GM12873 (cell line): ENCODE measurements around the gene ADAM10.

Source experiments
- TF ChIP-seq, protein P1 (sequence below): IDR thresholded peaks from 2 replicates; pipeline ENCODE4 v1.5.1; 2012; ENCODE audit warnings: low read depth, mild to moderate bottlenecking, moderate library complexity, low read length, control low read depth; ENCODE audit not compliant: insufficient read depth; ENCODE audit errors: missing control alignments

The ADAM10 gene

DNA sequence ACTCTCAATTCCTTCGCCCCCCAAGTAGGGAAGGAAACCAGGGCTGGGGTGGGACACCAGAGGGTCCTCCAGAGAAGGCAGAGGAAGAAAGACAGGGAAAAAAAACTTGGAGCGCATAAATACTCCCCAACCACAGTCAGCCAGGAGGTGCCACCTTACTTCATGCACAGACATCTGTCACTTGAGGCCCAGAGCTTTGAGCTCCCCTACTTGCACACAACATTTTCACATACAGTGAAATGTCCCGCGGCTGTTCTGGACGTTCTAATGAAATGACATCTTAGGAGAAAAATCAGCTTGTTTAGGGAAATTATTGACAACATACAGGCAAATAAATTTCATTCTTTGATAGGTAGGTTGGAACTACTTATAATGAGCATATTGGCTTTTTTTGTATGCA lies 204.8 kb downstream of the ADAM10 start:
- TF ChIP-seq, protein P1, sequence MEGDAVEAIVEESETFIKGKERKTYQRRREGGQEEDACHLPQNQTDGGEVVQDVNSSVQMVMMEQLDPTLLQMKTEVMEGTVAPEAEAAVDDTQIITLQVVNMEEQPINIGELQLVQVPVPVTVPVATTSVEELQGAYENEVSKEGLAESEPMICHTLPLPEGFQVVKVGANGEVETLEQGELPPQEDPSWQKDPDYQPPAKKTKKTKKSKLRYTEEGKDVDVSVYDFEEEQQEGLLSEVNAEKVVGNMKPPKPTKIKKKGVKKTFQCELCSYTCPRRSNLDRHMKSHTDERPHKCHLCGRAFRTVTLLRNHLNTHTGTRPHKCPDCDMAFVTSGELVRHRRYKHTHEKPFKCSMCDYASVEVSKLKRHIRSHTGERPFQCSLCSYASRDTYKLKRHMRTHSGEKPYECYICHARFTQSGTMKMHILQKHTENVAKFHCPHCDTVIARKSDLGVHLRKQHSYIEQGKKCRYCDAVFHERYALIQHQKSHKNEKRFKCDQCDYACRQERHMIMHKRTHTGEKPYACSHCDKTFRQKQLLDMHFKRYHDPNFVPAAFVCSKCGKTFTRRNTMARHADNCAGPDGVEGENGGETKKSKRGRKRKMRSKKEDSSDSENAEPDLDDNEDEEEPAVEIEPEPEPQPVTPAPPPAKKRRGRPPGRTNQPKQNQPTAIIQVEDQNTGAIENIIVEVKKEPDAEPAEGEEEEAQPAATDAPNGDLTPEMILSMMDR: no peak

DNA sequence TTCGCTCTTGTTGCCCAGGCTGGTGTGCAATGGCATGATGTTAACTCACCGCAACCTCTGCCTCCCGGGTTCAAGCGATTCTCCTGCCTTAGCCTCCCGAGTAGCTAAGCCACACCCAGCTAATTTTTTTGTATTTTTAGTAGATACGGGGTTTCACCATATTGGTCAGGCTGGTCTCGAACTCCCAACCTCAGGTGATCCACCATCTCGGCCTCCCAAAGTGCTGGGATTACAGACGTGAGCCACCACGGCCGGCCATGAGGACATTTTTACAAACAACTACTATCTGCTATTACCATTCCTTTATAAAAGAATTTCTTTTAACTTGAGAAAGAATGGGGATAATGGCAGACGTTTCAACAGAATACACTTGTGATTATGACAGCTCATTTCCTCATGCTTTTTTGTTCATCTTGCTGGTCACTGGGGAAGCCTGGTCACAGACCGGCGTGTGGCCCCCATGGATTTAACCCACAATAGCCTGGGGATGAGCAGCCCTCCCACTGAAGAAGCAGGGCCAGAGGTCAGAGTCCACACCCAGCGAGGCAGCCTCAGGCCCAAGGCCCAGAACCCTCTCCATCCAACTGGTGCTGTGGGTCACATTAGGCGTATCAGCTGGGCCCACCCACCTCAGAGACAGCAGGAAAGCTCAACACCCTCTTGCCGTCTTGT lies 205.7 kb downstream of the ADAM10 start:
- TF ChIP-seq, protein P1: no peak

DNA sequence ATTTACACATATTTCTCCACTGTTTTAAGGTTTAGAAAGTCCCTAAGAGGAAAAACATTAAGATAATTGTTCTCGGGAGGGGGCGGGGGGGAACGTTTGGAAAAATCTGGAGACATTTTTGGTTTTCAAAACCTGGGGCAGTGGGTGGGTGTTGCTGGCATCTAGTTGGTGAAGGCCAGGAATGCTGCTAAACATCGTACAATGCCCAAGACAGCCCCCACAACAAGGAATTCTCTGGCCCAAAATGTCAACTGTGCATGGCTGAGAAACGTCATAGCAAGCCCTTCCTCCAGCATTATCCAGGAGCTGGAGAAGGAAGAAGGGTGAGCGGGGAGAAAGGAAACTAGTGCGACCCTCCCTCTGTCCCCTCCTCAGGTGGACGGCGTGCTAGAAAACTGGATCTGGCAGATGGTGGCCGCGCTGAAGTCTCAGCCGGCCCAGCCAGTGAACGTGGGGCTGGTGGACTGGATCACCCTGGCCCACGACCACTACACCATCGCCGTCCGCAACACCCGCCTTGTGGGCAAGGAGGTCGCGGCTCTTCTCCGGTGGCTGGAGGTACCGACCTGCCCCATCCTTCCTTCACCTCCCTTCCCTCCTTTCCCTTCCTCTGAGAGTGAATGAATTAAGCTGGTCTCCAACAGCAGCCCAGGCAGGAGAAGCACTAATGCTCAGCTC lies 208.0 kb downstream of the ADAM10 start:
- TF ChIP-seq, protein P1: no peak

DNA sequence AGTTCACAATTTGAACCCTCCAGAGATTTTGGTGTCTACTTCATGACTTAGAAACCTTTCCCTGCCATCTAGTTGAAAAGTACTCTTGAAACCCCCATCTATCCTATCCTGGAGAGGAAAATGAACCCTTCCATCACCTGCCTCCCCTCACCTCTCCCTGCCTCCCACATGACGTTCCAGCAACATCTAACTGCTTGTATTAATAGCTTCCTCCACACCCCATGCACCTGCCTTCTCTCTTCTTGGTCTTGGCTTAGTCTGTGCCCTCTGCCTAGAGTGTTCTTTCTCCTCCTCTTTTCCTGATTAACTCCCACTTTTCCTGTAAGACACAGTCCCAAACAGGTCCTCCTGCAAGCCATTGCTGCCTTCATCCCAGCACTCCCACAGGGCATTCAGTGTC lies 210.0 kb downstream of the ADAM10 start:
- TF ChIP-seq, protein P1: no peak

DNA sequence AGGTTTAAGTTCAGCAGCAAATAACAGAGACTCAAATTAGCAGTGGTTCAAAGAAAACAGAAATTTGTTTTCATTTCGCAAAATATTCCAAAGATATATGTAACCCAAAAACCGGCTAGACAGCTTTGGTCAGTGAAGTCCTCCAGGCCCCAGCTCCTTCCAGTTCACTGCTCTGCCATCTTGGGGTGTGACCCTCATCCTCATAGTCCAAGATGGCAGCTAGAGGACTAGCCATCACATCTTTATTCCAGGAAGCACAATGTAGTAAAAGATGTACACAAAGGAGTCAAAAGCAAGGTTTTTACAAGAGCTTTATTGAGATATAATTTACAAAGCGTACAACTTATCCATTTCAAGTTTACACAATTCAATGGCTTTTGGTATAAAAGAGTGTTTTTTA lies 210.6 kb downstream of the ADAM10 start:
- TF ChIP-seq, protein P1: no peak
